Activated naive CD8-positive, alpha-beta T cell treated with anti-CD3 and anti-CD28 coated beads for 36 hours (primary cell): ENCODE results near the gene IQCN. TPM values are rescaled to one million over a fixed set of nuclear protein-coding genes. Genes with fewer than 3 reads are reported as not detected.

Experiments used
- DNase-seq: peaks from one replicate; pipeline ENCODE4 v3.0.0; 2021
- H3K27ac Mint-ChIP-seq: one replicate; pipeline ENCODE4 v1.8.0; 2022; ENCODE audit warnings: mild to moderate bottlenecking, moderate library complexity, mixed read lengths
- H3K27me3 Mint-ChIP-seq: one replicate; pipeline ENCODE4 v1.8.0; 2022; ENCODE audit warnings: mild to moderate bottlenecking, mixed read lengths
- H3K36me3 Mint-ChIP-seq: one replicate; pipeline ENCODE4 v1.8.0; 2021; ENCODE audit warnings: mild to moderate bottlenecking, mixed read lengths
- H3K4me1 Mint-ChIP-seq: one replicate; pipeline ENCODE4 v1.8.0; 2021; ENCODE audit warnings: mixed read lengths
- H3K4me3 Mint-ChIP-seq: one replicate; pipeline ENCODE4 v1.8.0; 2022; ENCODE audit warnings: mild to moderate bottlenecking, moderate library complexity, mixed read lengths
- H3K9me3 Mint-ChIP-seq: one replicate; pipeline ENCODE4 v1.8.0; 2022; ENCODE audit warnings: mixed read lengths
- total RNA-seq, 2 experiments: library from RNA; stranded (reverse); gene quantifications; one replicate each; pipeline ENCODE4 v1.2.3, GENCODE V29; 2021

Gene IQCN
- total RNA-seq, 2 experiments from 2014 or later, result 0.29 to 0.32 TPM

GRCh38 chr19:18310118-18310909, 36.1 kb upstream of the IQCN start:
- Mint-ChIP-seq H3K27ac (peak overlapping the region; percentile 42), H3K4me3 (no peak overlapping the region), H3K36me3 (peaks cover 39% of the 10 kb centered on the region), H3K4me1 (peaks cover 33% of the 10 kb centered on the region), H3K27me3 (no peaks in the 10 kb centered on the region), H3K9me3 (no peaks in the 10 kb centered on the region)
- DNase-seq, result no peak

- Mint-ChIP-seq H3K4me3 (no peak overlapping the region), H3K27me3 (no peaks in the 10 kb centered on the region), H3K9me3 (no peaks in the 10 kb centered on the region), H3K36me3 (peaks cover 45% of the 10 kb centered on the region), H3K27ac (peak overlapping the region; percentile 34), H3K4me1 (peaks cover 40% of the 10 kb centered on the region)
- DNase-seq, result no peak
Measured at GRCh38 chr19:18309525-18310064, 35.3 kb upstream of the IQCN start.

- Mint-ChIP-seq H3K9me3 (no peaks in the 10 kb centered on the region), H3K4me3 (no peak overlapping the region), H3K27me3 (no peaks in the 10 kb centered on the region), H3K36me3 (peaks cover 49% of the 10 kb centered on the region), H3K4me1 (peaks cover 43% of the 10 kb centered on the region), H3K27ac (no peak overlapping the region)
- DNase-seq, result no peak
Measured at GRCh38 chr19:18308948-18309325, 34.7 kb upstream of the IQCN start.

- H3K4me3 Mint-ChIP-seq, result no peak overlapping the region
- no peak for DNase-seq
- no peaks in the 10 kb centered on the region for H3K27me3 Mint-ChIP-seq
- peaks cover 49% of the 10 kb centered on the region for H3K36me3 Mint-ChIP-seq
- no peaks in the 10 kb centered on the region for H3K9me3 Mint-ChIP-seq
- peaks cover 46% of the 10 kb centered on the region for H3K4me1 Mint-ChIP-seq
- peak overlapping the region; percentile 96 for H3K27ac Mint-ChIP-seq
Measured at GRCh38 chr19:18308051-18308947, 34.0 kb upstream of the IQCN start.

- Mint-ChIP-seq H3K36me3 (peaks cover 41% of the 10 kb centered on the region), H3K4me1 (peaks cover 47% of the 10 kb centered on the region), H3K27me3 (no peaks in the 10 kb centered on the region), H3K9me3 (no peaks in the 10 kb centered on the region), H3K4me3 (peak overlapping the region; percentile 62), H3K27ac (peak overlapping the region; percentile 96)
- DNase-seq, result peak; percentile 63
Measured at GRCh38 chr19:18307271-18307681, 33.0 kb upstream of the IQCN start.

- Mint-ChIP-seq H3K36me3 (peaks cover 42% of the 10 kb centered on the region), H3K27ac (peak overlapping the region; percentile 96), H3K4me1 (peaks cover 50% of the 10 kb centered on the region), H3K27me3 (no peaks in the 10 kb centered on the region), H3K4me3 (peak overlapping the region; percentile 88), H3K9me3 (no peaks in the 10 kb centered on the region)
- no peak for DNase-seq
Measured at GRCh38 chr19:18306888-18307260, 32.6 kb upstream of the IQCN start.

GRCh38 chr19:18306209-18306887, 32.1 kb upstream of the IQCN start:
- DNase-seq, result no peak
- H3K36me3 Mint-ChIP-seq, result peaks cover 43% of the 10 kb centered on the region
- H3K4me1 Mint-ChIP-seq, result peaks cover 53% of the 10 kb centered on the region
- H3K4me3 Mint-ChIP-seq, result peak overlapping the region; percentile 88
- no peaks in the 10 kb centered on the region for H3K9me3 Mint-ChIP-seq
- H3K27me3 Mint-ChIP-seq, result no peaks in the 10 kb centered on the region
- peak overlapping the region; percentile 96 for H3K27ac Mint-ChIP-seq

GRCh38 chr19:18304458-18305310, 30.4 kb upstream of the IQCN start:
- no peaks in the 10 kb centered on the region for H3K9me3 Mint-ChIP-seq
- no peaks in the 10 kb centered on the region for H3K27me3 Mint-ChIP-seq
- peak overlapping the region; percentile 88 for H3K4me3 Mint-ChIP-seq
- peaks cover 50% of the 10 kb centered on the region for H3K4me1 Mint-ChIP-seq
- peaks cover 35% of the 10 kb centered on the region for H3K36me3 Mint-ChIP-seq
- peak overlapping the region; percentile 96 for H3K27ac Mint-ChIP-seq
- DNase-seq, result peak; percentile 93

GRCh38 chr19:18304208-18304457, 29.9 kb upstream of the IQCN start:
- peaks cover 50% of the 10 kb centered on the region for H3K4me1 Mint-ChIP-seq
- DNase-seq, result no peak
- no peaks in the 10 kb centered on the region for H3K9me3 Mint-ChIP-seq
- H3K27me3 Mint-ChIP-seq, result no peaks in the 10 kb centered on the region
- peak overlapping the region; percentile 88 for H3K4me3 Mint-ChIP-seq
- peak overlapping the region; percentile 96 for H3K27ac Mint-ChIP-seq
- H3K36me3 Mint-ChIP-seq, result peaks cover 35% of the 10 kb centered on the region

- Mint-ChIP-seq H3K4me3 (peak overlapping the region; percentile 61), H3K36me3 (peaks cover 29% of the 10 kb centered on the region), H3K27me3 (no peaks in the 10 kb centered on the region), H3K27ac (peak overlapping the region; percentile 72), H3K9me3 (no peaks in the 10 kb centered on the region), H3K4me1 (peaks cover 48% of the 10 kb centered on the region)
- DNase-seq, result no peak
Measured at GRCh38 chr19:18301718-18302111, 27.5 kb upstream of the IQCN start.

- H3K27ac Mint-ChIP-seq, result peak overlapping the region; percentile 42
- peaks cover 25% of the 10 kb centered on the region for H3K36me3 Mint-ChIP-seq
- H3K9me3 Mint-ChIP-seq, result no peaks in the 10 kb centered on the region
- no peak overlapping the region for H3K4me3 Mint-ChIP-seq
- peaks cover 43% of the 10 kb centered on the region for H3K4me1 Mint-ChIP-seq
- DNase-seq, result no peak
- H3K27me3 Mint-ChIP-seq, result no peaks in the 10 kb centered on the region
Measured at GRCh38 chr19:18300930-18301717, 26.9 kb upstream of the IQCN start.

GRCh38 chr19:18299654-18300053, 25.4 kb upstream of the IQCN start:
- H3K36me3 Mint-ChIP-seq, result peaks cover 22% of the 10 kb centered on the region
- H3K27me3 Mint-ChIP-seq, result no peaks in the 10 kb centered on the region
- DNase-seq, result no peak
- H3K4me1 Mint-ChIP-seq, result peaks cover 35% of the 10 kb centered on the region
- H3K4me3 Mint-ChIP-seq, result no peak overlapping the region
- no peaks in the 10 kb centered on the region for H3K9me3 Mint-ChIP-seq
- no peak overlapping the region for H3K27ac Mint-ChIP-seq

GRCh38 chr19:18298601-18299000, 24.3 kb upstream of the IQCN start:
- H3K27me3 Mint-ChIP-seq, result no peaks in the 10 kb centered on the region
- no peak for DNase-seq
- peaks cover 16% of the 10 kb centered on the region for H3K36me3 Mint-ChIP-seq
- H3K27ac Mint-ChIP-seq, result peak overlapping the region; percentile 71
- peaks cover 38% of the 10 kb centered on the region for H3K4me1 Mint-ChIP-seq
- H3K9me3 Mint-ChIP-seq, result no peaks in the 10 kb centered on the region
- no peak overlapping the region for H3K4me3 Mint-ChIP-seq

GRCh38 chr19:18297308-18297707, 23.1 kb upstream of the IQCN start:
- Mint-ChIP-seq H3K4me3 (no peak overlapping the region), H3K27me3 (no peaks in the 10 kb centered on the region)

More at GRCh38 chr19:18297308-18297707, 23.1 kb upstream of the IQCN start:
- Mint-ChIP-seq H3K9me3 (no peaks in the 10 kb centered on the region), H3K4me1 (peaks cover 38% of the 10 kb centered on the region), H3K36me3 (peaks cover 18% of the 10 kb centered on the region), H3K27ac (no peak overlapping the region)
- DNase-seq, result no peak
